NCI-H1048 (cell line): ENCODE results near the gene NEURL1.
"Not testable (repeated sequence)": the region's sequence is repeated elsewhere in the genome, so short reads cannot be mapped to it uniquely, and the experiment has no call there.

Experiments used
- DNase-seq: peaks from one replicate; lab custom pipeline; 2025; lab: John Stamatoyannopoulos, UW

Gene NEURL1

GRCh38 chr10:103608056-103608455 lies 114.6 kb downstream of the NEURL1 start:
- not testable (repeated sequence) for DNase-seq

DNA sequence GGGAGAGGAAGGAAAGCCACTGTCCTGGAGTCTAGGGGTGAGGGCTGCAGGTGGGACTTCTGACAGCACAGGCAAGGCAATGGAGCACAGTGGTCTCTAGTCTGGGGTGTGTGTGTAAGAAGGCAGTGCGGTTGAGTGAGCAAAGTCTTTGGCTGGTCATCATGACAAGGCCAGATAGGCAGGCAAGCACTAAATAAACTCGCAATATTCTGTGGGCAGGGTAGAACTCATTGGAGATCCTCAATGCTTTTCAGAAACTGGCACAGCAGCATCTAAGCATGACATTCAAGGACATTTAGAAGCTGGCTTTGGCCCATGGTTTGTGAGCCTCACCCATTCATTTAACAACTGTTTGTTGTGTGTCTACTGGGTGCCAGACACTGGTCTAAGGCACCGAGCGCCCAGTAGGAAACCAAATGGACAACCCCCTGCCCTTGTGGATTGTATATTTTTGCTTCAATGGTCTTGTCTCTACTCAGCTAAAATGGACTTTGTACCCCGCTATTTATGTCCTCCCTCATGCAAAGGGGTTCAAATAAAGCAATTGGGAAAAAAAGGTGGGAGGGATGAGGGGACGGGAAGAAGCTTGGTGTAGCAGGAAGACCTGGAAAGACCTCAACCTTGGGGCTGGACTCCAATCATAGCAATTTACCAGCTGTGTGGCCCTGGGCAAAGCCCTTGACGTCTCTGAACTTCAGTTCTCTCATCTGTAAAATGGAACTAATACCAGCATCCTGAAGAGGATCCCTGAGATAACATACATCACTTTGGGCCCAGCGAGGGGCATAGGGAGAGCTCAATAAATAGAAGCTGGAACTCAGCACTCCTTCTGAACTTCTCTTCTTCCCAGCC lies 116.0 kb downstream of the NEURL1 start:
- DNase-seq = no peak

DNA sequence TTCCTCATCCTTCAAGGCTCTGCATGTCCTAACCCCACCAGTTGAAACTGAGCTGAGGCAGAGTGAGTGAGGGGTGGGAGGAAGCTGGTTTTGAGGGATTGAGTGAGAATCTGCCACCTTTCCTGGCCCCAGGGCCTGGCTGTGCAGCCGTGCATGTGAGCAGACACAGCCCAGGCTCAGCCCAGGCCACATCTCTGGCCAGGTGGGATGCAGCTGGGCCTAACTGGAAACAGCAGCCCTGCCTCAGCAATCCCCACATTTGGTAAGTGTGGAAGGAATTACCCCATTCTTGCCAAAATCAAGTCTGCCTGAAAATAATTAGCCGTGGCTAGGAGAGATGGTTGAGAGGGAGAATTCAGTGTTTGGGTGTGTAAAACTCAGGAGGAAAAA lies 116.6 kb downstream of the NEURL1 start:
- DNase-seq = no peak

GRCh38 chr10:103610921-103611511 lies 117.5 kb downstream of the NEURL1 start:
- DNase-seq = no peak

GRCh38 chr10:103612462-103613365 lies 119.2 kb downstream of the NEURL1 start:
- no peak for DNase-seq

DNA sequence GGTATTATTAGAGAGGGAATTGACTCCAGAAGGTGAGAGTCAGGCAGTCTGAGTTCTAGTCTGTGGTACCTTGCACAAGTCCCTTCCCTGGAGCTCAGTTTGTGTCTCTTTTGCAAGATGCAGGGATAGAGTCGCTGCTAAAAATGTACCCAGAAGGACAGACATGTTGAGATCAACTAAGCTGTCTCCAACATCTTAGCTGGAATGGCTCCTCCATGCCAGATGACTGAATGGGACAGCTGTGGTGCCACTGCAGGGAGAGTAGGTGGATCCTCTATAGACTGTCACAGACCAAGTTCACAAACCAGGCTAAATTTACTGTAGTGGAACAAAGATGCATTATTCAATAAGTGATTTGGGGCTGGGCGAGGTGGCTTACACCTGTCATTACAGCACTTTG lies 120.1 kb downstream of the NEURL1 start:
- no peak for DNase-seq

- no peak for DNase-seq
These were observed 121.0 kb downstream of the NEURL1 start for GRCh38 chr10:103614306-103615158.

DNA sequence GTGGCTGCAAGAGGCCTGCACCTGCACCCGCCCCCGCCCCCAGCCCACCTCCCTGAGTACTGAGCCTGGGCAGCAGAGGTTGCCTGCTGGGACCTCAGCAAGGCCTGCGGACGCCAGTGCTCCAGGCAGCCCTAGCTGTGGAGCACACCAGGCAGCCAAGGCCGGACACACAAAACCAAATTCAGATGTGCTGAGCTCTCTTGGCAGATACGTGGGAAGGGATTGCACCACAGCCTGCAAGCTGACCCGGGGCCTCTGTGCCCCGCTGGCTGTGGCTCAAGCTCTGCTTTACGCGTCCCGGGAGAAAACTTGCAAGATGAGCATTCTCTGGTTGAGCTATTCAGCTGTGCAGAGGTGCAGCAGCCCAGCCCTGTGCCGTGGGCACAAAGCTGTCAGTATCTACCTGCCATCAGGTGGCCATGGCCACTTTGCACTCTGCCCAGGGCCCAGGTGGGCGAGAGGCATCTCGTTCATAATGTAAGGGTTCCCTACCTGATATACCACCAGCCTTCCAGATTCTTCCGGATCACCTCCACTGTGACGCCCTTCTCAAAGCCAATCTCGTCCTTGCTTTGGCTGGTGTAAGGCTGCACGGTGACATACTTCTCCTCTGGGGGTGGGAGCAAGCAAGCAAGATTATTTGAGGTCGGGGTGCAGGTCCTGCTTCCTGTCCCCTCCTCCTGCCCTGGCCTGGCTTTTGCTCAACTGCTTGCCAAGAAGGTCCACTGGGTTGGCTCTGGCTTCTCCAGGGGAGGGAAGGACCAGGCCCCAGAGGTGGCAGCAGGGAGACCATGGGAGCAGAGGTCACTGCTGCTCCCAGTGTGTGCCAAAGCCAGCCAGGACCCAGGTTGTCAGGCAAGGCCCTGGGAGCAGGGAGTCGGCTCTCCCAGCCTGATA lies 123.4 kb downstream of the NEURL1 start:
- no peak for DNase-seq

DNA sequence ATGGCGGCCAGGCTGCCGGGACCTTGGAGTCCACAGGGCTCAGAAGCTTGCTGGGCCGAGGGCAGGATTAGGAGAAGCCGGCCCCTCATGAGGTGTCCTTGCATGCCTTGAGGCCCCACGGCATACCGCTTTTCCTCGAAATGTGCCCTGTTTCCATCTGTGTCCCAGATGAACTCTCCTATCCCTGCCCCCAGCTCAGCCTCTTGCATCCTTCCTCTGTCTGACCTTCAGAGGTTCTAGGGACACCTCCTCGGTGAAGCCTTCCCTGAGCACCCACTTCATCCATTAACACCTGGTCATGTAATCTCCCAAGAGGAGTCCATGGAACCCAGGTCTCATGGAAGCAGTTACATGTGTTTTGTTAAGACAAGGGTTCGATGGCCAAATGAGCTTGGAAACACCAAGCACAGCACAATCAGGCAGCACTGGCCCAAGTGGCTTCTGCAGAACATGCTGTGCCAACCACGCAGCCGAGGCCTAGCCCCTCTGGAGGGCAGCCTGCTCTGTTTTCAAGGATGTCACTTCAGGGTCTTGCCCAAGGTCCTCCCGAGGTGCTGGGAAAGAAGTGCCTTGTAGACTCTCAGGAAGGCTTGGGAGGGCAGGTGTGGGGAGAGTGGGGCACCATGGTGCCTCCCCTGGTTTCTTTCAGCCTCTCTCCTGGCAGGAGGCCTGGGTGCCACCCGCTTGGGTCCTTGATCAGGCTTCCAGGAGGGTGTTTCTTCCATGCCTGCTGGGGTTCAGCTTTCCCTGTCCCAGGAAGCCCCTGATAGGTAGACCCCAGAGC lies 124.3 kb downstream of the NEURL1 start:
- DNase-seq = no peak

DNA sequence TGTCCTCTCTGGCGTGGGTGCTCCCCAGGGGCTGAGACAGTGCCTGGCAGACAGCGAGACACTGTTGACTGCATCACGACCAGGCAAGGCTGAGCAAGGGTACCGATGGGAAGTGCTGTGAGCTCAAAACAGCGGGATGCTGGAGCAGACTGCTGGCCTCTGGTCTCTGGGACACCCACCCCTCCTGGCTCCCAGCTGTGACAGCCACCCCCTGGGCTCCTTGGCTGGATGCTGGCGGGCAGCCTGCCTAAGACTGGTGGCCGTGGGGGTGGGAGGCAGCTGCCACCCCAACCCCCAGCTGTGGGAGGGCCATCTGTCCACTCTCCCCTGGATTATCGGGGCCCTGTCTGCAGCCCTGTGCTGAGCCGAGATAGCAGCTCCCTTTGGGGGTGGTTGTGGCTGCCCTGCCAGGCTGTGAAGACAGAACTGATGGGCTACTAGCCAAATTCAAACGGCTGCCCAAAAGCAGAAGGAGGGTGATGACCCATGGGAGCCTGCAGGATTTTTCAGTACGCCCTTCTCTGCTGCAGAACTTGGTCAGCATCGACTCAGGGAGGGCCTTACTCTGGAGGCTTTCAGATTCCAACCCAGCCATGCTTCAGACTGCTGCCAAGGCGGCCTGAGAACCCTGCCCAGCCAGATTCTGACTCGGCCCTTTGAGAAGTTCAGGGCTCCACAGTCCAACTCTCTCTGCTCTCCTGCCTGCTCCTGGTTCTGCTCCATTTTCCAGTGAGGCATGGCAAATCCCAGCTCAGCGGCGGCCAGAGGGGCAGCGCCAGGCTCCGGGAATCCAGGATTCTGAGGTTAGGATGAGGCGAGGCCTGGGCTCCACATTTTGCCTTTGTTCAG lies 125.3 kb downstream of the NEURL1 start:
- no peak for DNase-seq

GRCh38 chr10:103619424-103620351 lies 126.2 kb downstream of the NEURL1 start:
- DNase-seq = no peak

DNA sequence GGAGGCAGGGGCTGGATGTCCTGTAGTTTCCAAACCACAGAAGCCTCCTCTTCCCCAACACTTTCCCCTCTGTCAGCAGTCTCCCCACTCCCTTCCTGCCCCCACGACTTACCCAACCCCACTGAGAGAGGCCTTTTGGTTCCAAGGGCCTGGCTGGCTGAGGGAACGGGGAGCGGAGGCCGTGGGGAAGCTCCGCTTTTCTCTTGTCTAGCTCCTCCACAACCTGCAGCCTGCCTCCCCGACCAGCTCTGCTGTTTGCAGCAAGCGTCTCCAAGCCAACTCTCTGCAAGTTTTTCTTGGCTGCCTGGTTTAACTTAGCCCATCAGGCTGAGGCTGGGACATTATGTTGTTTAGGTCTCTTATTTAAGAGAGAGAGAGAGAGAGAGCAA lies 126.8 kb downstream of the NEURL1 start:
- no peak for DNase-seq

DNA sequence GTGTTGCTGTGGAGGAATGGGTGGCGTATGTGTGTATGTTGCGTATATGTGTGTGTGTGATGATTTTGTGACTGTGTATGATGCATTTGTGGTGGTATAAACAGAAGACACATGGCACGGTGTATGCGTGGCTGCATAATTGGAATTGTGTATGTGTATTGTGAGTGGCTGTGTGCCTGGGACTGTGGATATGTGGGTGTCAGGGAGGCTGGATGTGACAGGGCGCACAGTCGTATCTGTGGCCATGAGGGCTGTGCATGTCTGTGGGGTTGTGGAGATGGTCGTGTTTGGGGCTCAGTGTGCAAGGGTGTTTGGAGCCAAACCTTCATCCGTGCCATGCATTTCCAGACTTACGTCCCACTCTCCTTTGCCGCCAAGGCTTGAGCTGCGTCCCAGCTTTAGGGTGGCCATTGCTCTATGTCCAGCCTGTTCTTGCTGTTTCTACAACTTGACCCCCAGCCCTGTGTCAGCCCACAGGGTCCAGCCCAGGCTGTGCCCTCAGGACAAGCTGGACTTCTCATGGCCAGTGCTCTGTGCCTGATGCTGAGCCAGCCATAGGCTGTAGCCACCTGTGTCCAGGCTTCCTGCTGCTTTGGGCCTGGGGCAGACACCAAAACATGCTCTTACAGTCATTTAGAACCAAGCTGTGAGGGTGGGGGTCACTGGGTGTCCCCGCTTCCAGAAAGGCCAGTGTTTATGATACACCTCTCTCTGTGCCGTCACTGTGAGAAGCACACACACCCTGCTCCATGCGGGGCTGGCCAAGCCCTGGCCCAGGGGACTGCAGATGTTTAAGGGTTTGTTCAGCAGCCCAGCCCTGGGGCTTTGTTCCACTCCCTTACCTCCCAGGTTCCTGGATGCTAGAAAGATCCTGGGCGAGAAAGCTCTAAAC lies 127.6 kb downstream of the NEURL1 start:
- DNase-seq = no peak

DNA sequence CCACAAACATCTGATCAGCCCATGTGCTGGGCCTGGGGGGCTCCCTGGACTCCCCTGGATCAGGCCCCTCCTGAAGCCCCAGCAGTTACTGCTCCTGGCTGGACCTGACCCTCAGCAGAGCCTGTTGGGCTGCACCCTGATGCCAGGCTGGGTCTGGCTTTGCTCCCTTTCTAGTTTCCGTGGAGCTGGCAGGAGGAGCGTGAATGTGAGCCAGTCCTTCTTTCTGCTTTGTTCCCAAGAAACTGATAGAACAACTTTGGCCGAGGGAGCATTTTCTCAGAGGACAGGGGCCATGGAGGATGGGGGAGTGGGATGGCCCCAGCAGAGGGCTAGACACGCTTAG lies 128.2 kb downstream of the NEURL1 start:
- no peak for DNase-seq

GRCh38 chr10:103622286-103622685 lies 128.8 kb downstream of the NEURL1 start:
- DNase-seq = no peak

- DNase-seq = no peak
These were observed 129.6 kb downstream of the NEURL1 start for GRCh38 chr10:103622935-103623574.
